CD4-positive, alpha-beta T cell treated with Interferon gamma for 1 hour (primary cell): Measurements from ENCODE around the gene SKIDA1.
A peak's percentile ranks its signal among the peaks of the same experiment; 100 is the strongest.

Source experiments
- DNase-seq: peaks from one replicate; pipeline ENCODE4 v3.0.0-alpha.2; 2020

SKIDA1 gene

DNA sequence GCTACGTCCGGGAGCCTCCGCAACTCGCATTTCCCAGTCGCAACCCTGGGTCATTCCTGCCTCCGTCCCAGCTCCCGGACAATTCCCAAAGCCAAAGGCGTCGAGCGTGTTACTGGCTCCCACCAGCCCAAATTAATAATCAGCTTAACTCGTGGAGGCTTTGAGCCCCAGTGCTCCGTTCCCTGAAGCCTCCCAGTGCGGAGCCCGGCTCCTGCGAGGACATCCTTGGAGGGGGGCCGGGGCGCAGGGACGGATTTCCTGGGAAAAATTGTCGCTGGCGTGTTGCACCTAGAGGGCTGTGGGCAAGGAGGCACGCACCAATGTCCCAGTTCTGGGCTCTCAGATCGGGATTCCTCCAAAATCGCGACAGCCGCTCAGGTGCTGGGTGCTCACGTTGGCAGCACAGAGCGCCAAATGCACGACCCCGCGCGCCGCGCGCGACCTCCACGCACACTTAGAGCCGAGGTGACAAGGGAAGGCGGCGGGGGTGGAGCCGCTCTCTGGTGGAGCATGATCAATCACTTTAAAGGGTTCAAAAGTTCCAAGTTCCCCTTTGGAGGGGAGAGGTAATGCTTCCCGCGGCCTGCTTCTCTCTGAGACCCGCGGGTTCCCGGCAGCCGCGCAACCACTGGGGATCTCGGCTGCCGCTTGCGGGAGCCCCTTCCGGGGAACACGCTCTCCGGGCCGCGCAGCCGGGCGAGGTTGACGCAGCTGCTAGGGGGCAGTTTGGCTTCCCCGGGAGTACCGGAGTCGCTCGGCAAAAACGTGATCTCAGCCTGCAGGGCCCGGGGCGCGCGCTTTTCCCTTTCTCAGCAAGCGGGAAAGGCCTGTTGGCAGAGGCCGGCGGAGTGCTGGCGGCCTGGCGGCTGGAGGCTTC is 25.5 kb downstream of the SKIDA1 start:
- no peak for DNase-seq

DNA sequence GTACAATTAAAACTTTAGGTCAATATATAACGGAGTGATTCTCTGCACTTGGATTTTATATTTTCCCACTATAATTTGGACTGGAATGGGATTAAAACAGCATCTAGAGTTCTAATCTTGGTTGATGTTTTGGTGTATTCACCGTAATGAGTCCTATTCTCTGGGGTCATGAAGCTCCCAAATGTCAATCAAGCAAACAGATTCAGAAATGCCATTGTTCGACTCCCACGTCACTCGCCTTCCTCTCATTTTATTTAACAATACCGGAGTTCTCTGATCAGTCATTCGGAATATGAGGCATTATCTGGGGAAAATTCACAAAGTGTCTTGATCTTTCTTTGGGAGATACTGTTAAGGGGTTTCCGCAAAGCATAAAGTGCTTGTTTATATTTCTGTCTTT is 26.5 kb downstream of the SKIDA1 start:
- DNase-seq: no peak

GRCh38 chr10:21498377-21498776 is 27.1 kb downstream of the SKIDA1 start:
- DNase-seq: no peak

GRCh38 chr10:21497177-21497807 is 28.2 kb downstream of the SKIDA1 start:
- no peak for DNase-seq

GRCh38 chr10:21496343-21497176 is 28.9 kb downstream of the SKIDA1 start:
- DNase-seq: peak; percentile 41

- peak; percentile 82 for DNase-seq
Measured at GRCh38 chr10:21495752-21496342, 29.6 kb downstream of the SKIDA1 start.

GRCh38 chr10:21495002-21495751 is 30.3 kb downstream of the SKIDA1 start:
- DNase-seq: no peak

- no peak for DNase-seq
Measured at GRCh38 chr10:21494191-21495001, 31.1 kb downstream of the SKIDA1 start.

DNA sequence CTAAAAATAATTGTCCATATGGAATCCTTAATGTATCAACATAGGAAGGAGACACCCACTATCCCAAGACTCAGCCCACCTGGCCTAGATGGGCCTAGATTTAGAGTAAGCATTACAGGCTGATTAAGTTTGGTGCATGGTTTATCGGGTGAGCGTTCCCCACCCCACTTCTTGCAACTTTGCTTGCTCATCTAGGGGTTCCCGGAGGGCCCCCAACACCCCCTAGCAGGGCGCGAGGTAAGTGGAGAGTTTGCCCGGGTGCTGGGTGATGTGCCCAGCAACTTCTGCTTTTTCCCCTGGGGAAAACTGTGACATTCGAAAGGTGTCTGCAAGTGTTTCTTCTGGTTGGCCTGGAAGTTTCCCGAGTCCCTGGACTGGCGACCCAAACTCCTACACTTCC is 31.7 kb downstream of the SKIDA1 start:
- DNase-seq: no peak

- no peak for DNase-seq
Measured at GRCh38 chr10:21492421-21492820, 33.1 kb downstream of the SKIDA1 start.

GRCh38 chr10:21490711-21491105 is 34.8 kb downstream of the SKIDA1 start:
- DNase-seq: no peak

- DNase-seq: no peak
Measured at GRCh38 chr10:21490028-21490710, 35.3 kb downstream of the SKIDA1 start.

DNA sequence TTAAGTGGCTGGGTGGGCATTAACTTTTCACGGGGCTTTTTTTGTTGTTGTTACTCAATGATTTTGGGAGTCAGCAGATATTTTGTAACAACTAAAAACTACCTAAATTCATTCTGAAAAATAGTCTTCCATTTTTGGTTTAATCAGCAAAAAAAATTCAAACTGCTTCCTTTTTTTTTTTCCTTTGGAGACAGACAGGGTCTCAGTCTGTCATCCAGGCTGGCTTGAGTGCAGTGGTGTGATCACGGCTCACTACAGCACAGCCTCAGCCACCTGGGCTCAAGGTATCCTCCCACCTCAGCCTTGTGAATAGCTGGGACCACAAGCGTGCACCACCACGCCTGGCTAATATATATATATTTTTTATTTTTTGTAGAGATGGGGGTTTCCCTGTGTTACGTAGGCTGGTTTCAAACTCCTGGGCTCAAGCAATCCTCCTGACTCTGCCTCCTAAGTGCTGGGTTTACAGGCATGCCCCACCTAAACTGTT is 36.5 kb downstream of the SKIDA1 start:
- DNase-seq: no peak

DNA sequence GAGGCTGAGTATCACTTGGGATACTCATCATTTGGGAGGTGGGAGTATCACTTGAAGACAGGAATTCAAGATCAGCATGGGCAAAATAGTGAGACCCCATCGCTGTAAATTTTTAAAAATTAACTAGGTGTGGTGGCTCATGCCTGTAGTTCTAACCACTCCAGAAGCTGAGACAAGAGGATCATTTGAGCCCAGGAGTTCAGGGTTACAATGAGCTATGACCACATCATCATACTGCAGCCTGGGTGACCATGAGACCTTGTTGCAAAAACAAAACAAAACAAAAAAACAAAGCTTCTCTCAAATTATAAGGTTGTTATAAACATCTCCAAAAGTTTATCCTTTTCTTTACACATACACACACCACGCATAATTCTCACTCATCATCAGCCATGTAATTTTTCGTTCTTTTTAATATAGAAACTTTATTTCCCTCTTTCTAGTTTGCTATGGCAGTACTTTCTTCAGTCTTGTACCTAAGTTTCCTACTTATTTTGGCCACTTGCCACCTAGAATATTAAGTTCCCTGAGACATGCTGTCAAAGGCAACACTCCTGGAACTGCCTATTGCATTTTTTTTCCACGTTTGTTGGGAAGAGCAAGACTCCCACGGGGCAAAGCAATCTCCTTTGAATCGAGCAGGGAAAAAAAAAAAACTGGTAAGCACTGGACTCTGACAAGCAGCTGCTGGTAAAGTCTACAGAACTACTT is 37.1 kb downstream of the SKIDA1 start:
- no peak for DNase-seq

DNA sequence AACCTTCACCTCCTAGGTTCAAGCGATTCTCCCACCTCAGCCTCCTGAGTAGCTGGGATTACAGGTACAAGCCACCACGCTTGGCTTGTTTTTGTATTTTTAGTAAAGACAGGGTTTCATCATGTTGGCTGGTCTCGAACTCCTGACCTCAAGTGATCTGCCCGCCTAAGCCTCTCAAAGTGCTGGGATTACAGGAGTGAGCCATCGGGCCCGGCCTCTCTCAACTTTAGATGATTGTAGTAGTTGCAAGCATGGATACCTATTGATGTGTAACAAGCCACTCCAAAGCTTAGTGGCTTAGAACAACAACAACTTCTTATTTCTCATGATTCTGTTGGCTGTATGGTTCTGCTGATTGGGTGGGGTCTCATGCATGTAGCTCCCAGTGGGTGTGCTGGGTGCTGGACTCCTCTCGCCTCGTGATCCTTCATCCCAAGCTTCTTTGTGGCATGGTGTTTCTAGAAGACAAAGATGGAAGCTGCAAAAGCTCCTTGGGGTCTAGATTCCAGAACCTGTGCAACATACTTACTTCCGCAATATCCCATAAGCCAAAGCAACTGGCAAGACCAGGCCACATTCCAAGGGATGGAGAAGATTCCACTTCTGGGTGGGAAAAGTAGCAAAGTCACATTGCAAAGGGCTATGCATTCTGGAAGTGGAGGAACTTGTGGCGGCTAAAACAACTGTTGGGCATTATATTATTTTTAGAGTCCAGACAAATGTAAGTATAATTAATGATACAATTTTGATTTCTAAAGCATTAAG is 37.9 kb downstream of the SKIDA1 start:
- DNase-seq: no peak

GRCh38 chr10:21482821-21483220 is 42.7 kb downstream of the SKIDA1 start:
- DNase-seq: no peak

- DNase-seq: no peak
Measured at GRCh38 chr10:21481407-21481806, 44.1 kb downstream of the SKIDA1 start.

DNA sequence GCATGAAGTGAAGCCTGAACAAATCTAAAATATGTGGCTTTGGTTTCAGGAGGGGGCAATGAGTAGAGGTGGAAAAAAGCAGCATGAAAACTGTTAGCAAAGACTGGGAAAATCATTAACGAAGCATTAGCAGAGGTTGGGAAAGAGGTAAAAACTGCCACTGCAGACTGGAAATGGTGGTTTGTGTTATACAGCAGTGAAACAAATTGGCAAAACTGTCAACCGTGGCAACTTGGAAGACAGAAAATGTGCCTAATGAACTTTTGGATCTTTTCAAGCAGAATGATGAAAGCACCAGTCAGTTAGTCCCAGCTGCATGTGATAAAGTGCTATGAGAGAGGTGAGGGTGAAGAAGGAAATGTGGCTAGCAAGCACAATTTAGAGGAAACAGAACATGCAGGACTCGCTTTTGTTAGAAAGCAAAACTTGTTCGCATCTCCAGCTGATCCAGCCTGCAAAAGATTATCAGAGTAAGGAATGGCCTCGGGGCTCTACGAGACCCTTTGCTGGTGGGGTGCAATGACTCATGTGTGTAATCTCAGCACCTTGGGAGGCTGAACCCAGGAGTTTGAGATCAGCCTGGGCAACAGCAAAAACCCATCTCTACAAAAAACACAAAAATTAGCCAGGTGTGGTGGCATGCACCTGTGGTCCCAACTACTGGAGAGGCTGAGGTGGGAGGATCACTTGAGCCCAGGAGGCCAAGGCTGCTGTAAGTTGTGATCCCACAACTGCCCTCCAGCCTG is 45.7 kb downstream of the SKIDA1 start:
- DNase-seq: no peak
